ENCODE results near the gene NHP2.

Gene NHP2

DNA sequence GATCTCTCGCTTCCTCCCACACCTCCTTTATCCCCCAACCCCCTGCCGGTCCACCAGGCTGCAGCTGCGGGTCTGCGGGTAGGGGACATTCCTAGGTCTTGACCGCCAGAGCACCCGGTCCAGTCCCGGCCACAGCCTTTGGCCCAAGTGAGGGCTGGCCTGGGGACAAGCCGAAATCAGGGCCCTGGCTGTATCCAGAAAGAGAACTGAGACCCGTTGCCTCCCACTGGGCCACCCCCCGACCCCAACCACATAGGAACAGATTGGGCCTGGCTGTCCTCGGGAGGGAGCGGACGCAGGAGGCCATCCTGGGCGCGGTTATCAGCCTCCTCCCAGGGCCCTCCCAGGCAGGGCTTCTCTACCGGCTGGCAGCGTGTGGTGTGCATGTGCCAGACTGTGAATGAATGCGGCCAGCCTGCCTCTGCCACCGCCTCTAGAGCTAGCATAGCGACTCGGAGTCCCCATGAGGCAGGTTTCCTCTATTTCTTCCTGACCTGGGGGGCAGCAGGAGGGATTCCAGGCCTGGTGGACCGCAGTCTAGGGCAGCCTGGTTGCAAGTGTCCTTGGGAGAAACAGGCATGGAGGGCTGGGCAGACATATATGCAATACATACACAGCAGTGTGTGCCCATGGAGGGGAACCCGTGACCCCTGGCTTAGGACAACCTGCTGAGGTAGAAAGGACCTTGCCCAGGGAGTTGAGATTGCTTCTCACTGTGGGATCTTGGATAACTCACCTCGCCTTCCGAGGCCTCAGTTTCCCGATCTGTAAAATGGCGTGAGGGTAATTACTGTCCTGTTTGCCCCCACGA, 39.2 kb downstream of the NHP2 start:
- DNase-seq (ENCODE audit: low read depth), result no peak

DNA sequence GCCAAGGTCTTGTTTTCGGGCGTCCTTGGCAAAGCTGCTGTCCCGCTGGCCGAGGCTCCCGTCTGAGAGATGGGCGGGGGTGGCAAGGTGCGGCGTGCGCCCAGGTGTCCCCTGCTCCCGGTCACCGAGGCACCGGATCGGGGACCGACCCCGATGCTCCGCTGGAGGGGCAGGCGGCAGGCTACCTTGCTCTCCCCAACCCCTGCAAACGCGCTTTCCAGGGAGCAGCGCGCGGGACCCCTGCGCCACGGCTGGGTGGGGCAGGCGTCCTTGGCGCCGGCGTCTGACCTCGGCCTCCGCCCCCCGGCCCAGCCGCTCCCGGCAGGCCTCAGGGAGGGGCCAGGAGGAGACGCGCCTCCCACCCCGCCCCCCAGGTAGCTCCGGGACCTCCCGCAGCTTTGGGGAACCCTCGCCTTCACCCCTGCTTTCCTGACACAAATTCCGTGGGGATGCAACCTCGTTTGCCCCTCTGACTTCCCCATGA, 39.8 kb downstream of the NHP2 start:
- no peak for DNase-seq (ENCODE audit: low read depth)

DNA sequence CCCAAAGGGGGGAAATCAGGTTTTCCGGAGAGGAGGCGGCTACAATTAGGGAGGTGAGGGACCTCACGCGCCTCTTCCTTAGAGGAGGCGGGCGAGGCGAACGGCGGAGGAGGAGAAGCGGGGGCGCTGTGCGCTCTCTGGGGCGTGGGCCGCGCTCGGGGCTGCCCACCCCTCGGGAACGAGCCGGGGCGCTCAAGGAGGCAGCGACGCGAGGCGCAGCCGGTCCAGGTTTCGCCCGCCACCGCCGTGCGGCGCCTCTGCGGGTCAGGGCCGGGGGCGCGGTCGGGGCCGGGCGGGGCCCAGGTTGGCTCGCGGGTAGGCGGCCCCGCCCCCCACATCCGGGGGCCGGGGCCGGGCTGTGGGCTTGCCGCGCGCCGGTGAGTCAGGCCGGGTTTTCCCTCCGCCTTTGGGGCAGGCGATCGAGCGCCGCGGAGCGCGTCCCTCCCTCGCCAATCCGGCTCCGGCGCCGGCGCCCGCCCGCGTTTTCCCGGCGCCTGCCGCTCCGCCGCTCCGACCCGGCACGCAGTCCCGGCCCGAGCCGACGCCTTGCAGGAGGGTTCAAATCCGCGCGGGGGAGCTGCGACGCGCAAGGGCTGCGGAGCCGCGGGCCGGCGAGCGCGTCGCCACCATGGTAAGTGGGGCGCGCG, 40.4 kb downstream of the NHP2 start, which contains the start of gene N4BP3:
TSS of gene N4BP3 (plus strand) at position 392 of the 647 bp plus-strand sequence. CDS start 6,052 bp downstream, outside the sequence.
- no peak for DNase-seq (ENCODE audit: low read depth)

DNA sequence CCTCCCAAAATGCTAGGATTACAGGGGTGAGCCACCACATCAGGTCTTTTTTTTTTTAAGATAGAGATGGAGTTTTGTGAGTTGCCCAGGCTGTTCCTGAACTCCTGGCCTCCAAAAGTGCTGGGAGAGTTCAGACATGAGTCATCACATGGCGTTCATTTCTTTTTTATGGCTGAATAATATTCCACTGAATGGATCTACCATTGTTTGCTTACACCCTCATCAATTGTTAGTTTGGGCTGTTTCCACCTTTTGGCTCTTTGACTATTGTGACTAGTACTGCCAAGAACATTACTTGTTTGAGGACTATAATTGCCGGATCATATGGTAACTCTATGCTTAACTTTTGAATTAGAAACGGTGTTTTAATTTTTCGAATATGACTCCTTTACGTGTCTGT, 41.1 kb downstream of the NHP2 start:
- no peak for DNase-seq (ENCODE audit: low read depth)

DNA sequence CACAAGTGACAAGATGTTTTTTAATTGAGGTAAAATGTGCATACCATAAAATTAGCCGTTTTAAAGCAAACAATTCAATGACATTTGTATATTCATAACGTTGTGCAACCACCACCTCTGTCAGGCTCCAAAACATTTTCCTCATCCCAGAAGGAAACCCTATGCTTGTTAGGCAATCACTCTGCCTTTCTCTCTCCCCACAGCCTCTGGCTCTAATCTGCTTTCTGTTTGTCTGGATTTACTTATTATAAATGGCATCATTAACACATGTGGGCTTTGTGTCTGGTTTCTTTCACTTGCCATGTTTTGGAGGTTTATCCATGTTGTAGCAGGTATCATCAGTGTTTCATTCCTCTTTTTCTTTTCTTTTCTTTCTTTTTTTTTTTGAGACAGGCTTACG, 41.8 kb downstream of the NHP2 start:
- no peak for DNase-seq (ENCODE audit: low read depth)

DNA sequence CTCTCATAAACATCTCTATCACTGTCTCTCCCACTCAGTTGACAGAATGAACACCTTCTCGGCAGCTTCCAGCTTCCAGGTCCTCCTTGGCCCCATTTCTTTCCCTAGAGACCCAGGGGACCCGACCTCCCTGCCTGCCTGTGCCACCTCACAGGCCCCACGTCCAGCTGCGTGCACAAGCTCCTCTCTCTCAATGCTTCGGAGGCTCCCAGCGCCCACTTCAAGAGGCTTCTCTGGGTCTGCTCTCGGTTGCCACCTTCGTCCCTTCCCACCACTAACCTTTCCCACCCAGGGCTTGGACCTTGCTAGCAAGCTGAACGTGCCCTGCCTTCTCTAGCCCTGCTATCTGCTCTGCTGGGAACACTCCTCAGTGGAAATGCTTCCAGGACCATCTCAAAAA, 43.2 kb downstream of the NHP2 start:
- no peak for DNase-seq (ENCODE audit: low read depth)

DNA sequence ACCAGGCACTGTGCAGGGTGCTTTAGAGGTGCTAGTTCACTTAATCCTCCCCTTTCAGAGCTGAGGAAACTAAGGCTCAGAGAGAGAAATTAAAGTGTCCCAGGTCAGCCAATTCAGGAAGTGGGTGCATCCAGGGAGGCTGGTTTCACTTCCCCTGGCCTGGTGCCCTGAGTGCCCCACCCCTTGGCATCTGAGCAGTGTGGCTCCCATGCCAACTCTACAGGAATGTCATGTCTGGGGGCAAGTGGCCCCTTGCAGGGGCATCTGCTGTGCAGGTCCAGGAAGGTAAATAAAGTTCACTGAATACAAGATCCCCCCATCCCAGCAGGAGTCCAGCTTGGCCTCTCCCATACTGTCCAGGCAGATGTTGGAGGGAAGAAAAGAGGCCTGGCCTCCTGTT, 44.7 kb downstream of the NHP2 start:
- no peak for DNase-seq (ENCODE audit: low read depth)

DNA sequence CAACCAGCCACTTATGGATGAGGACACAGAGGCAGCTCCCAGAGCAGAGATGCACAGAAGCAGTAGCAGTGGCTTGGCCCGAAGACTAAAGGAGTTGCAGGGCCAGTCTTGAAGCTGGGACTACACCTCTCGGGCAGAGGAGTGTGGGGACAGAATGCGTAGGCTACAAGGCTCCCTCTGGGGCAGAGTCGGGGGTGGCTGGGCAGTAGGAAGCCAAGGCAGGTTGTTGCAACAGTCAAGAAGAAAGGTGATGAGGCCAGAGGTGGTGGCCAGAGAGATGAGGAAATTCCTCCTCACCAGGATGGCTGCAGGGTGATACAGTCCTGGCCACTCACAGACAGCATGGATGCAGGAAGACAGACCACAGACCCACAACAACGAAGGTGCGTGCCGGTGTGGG, 45.2 kb downstream of the NHP2 start:
- DNase-seq (ENCODE audit: low read depth), result no peak

DNA sequence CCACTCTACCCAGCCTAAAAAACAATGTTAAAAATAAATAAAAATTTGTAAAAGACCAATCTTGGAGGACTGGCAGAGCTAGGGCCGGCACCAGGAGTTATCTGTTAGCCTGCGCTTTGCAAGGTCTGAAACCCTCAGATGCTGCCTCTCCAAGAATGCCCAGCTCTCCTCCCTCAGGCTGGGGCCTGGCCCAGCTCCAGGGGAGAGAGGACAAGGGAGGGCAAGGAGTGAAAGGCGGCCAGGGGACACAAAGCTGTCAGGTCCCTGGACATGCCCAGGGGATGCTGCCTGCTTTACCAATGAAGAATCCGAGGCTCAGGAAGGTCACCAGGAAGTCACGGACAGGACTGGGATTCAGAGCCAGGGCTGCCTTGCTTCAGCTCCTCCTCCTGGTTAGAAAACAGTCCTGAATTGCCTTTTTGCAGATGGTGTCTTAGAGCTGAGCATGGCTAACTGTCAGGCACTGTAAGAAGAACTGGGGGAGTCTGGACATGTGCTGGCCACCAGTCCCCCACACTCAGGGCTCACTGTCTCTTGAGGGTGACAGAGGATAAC, 45.9 kb downstream of the NHP2 start:
- no peak for DNase-seq (ENCODE audit: low read depth)

DNA sequence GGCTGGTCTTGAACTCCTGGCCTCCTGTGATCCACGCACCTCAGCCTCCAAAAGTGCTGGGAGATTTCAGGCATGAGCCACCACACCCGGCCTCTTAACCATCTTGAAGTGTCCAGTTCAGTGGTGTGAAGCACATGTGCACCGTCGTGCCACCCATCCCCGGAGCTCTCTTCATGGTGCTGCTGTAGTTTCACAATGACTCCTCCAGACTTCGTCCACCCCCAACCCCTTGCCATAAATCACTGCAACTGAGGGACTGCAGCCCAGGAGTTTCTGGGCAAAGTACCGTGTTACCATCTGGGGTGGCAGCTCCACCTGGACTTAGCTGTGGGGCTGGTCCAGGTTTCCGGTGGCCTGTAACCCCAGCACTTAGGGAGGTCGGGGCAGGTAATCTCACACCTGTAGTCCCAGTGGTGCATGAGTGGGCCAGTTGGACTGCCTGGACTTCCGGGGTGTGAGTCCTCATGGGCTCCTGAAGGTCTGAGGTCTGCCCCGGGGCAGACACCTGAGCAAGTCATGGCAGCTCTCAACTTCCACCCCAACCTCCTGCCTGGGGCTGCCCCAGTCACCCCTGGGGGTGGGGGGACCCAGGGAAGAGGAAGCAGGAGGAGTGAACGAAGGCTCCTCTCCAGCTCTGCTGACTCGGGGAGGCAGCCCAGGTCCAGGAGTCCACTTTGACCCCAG, 47.0 kb downstream of the NHP2 start:
- no peak for DNase-seq (ENCODE audit: low read depth)

DNA sequence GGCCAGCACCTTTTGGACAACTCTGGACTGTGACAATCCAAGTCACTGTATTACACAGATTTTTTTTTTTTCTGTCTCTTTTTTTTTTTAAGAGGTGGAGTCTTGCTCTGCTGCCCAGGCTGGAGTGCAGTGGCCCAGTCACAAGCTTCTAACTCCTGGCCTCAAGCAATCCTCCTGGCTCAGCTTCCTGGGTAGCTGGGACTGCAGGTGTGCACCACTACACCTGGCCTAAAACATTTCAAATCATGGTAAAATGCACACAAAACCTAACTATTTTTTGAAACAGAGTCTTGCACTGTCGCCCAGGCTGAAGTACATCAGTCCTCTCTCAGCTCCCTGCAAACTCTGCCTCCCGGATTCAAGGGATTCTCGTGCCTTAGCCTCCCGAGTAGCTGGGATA, 47.6 kb downstream of the NHP2 start:
- no peak for DNase-seq (ENCODE audit: low read depth)

DNA sequence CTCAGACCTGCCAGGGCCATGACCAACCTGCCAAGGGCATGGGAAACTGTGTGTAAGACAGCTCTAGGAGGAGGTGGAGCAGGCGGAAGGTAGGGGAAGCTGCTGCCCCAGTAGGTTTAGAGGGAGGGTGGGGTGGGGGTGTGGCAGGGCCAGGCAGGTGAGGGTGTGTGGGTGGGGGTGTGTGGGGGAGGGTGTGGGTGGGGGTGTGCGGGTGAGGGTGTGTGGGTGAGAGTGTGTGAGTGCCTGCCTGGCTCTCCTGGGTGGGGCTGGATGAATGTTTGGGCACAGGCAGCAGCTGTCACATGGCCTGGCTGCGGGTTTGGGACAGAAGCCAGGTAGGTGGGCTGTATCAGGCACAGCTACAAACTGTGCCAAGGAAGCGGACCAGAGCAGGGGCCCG, 49.2 kb downstream of the NHP2 start:
- DNase-seq (ENCODE audit: low read depth), result no peak

DNA sequence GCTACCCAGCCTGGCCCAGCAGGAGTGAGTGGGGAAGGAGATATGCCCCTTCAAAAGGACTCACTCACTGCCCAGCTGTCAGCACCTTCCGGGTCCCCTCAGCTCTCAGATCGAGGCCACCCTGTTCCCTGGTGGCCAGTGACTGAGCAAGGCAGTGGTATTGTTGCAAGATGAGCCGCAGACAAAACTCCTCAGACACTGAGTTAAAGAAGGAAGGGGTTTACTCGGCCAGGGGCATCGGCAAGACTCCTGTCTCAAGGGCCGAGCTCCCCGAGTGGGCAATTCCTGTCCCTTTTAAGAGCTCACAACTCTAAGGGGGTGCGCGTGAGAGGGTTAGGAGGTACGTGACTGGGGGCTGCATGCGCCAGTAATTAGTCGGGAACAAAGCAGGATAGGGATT, 50.1 kb downstream of the NHP2 start:
- no peak for DNase-seq (ENCODE audit: low read depth)

Data from stromal cell of bone marrow (primary cell).